Gastroesophageal sphincter (tissue), 3 donors: ENCODE data around the gene FANCM.

Experiments used
- CTCF ChIP-seq, 4 experiments: fragments of 200-600 bp in 2 of 4; fragments of 450-650 bp in 2 of 4; sonication (generic) in 1 of 4; IDR thresholded peaks; one replicate each; pipeline ENCODE4 v1.5.1; 2017 to 2019; ENCODE audit warnings: antibody characterized with exemption in 4 of 4, mild to moderate bottlenecking in 2 of 4, moderate library complexity in 2 of 4
- EP300 ChIP-seq: sonication (generic); formaldehyde crosslinking; IDR thresholded peaks from one replicate; pipeline ENCODE4 v1.6.1; 2017; ENCODE audit warnings: antibody characterized with exemption, mild to moderate bottlenecking
- POLR2A ChIP-seq, 2 donors: fragments of 450-650 bp; IDR thresholded peaks; one replicate each; pipeline ENCODE4 v1.6.1; 2017; ENCODE audit warnings: antibody characterized with exemption in 2 of 2, mild to moderate bottlenecking in 2 of 2, moderate library complexity in 1 of 2
- POLR2AphosphoS5 ChIP-seq: sonication (generic); formaldehyde crosslinking; IDR thresholded peaks from one replicate; pipeline ENCODE4 v1.6.1; 2017; ENCODE audit warnings: antibody characterized with exemption

- TF ChIP-seq CTCF (IDR thresholded peaks at IDR 0.05), result no peak
- TF ChIP-seq POLR2A (IDR thresholded peaks at IDR 0.05), result no peak
- TF ChIP-seq POLR2AphosphoS5, result no peak
- TF ChIP-seq EP300, result no peak
Measured at GRCh38 chr14:45204241-45204640, 68.5 kb downstream of the FANCM start.
